ENCODE results near the gene RNF144A.

The RNF144A gene

DNA sequence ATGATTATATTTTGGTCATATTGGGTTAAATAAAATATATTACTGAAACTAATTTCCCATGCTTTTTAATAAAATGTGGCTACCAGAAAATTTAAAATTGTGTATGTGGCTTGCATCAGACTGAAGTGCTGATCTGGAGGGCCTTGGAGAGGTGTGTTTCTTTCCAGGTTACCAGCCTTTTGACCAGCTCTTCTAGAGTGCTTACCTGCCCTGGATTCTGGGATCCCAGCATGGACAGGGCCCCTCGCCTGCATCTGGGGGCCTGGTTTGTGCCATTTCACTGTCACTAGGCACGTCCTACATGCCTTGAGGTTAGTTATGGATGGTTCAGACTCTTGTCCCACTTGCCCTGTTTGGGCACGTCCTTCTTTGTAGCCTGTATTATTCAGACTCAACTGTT is 10.5 kb downstream of the RNF144A start:
- no peak overlapping the region for H3K4me3 ChIP-seq (ENCODE audit: low read length)
- no peak for DNase-seq (ENCODE audit: low read depth)
- TF ChIP-seq CTCF (IDR thresholded peaks at IDR 0.05; ENCODE audit: insufficient read depth, low read depth, low read length, missing control alignments) = no peak

DNA sequence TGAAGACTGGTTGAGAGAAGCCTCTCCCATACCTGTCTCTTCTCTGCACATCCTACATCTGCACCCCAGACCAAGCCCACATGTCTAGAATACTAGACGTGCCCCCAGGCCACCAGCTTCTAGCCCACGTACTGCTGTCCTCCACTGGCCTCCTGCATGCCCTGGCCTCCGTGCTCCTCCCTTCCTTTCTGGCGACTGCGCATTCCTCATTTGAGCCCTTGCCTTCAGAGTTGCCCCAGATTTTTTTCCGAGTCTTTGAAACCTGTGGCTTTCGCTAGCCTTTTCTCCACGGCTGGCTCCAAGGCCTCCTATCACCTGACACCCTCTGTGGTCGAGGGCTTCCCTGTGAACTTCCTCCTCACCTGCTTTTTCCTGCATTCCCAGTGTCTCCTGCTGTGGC is 11.2 kb downstream of the RNF144A start:
- H3K4me3 ChIP-seq (ENCODE audit: low read length) = no peak overlapping the region
- no peak for DNase-seq (ENCODE audit: low read depth)
- TF ChIP-seq CTCF (IDR thresholded peaks at IDR 0.05; ENCODE audit: insufficient read depth, low read depth, low read length, missing control alignments) = no peak

DNA sequence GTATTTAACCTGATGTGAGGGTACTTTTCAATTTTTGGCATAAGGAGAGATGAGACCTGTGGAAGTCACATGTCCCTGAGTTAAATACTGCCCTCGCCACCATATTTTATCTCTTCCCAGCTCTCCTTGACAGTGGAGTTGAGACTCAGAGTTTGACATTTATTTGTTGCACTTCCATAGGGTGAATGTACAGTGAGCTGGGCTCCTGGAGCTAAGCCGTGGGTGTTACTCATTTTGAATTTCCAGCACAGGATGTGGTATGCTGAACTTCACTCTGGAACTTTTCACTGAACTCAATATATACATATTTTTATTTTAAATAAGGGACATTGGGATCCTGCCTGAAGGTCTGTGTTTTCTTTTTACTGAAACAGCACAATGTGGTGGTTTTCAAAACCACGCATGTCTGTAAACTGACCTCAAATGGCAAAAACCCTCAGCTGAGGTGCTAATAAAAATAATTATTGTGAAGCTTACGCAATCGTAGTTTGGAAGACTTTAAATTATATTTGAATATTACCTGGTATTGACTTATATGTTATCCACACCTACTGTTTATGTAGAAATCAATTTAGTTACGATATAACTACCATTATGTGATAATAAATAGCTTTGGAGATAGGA is 12.1 kb downstream of the RNF144A start:
- DNase-seq (ENCODE audit: low read depth) = no peak
- no peak overlapping the region for H3K4me3 ChIP-seq (ENCODE audit: low read length)
- TF ChIP-seq CTCF (IDR thresholded peaks at IDR 0.05; ENCODE audit: insufficient read depth, low read depth, low read length, missing control alignments) = no peak

DNA sequence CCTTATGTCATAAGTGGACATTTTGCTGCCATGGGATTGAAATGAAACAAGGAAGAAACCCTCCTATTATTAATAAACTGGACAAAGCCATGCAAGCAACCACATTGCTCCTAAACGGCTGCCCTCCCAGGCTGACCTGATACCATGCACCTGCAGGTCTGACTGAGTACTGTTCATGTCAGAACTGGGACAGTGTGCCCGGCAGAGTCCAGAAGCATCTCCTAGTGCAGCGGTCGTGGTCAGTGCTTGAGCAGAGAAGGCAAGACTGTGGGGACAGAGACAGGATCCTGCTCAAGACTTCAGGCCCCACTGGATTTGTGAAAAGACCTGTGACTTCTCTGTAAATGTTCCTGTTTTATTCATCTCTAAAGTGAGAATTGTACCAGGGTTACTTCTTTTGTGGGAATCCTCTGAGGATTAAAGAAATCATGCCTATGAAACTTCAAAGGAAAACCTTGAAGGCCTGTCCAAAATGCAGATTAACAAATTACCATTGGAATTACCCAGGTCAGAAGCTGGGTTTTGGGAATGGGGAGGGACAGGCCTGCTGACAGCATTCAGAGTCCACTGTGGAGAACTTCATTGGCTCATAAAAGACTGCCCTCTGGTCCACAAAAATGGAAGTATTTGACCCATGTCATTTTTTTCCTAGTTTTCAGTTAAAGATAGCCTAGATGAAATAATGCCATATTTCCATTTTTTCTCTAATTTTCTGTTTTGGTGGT is 13.9 kb downstream of the RNF144A start:
- TF ChIP-seq CTCF (IDR thresholded peaks at IDR 0.05; ENCODE audit: insufficient read depth, low read depth, low read length, missing control alignments) = no peak
- no peak overlapping the region for H3K4me3 ChIP-seq (ENCODE audit: low read length)
- DNase-seq (ENCODE audit: low read depth) = no peak

DNA sequence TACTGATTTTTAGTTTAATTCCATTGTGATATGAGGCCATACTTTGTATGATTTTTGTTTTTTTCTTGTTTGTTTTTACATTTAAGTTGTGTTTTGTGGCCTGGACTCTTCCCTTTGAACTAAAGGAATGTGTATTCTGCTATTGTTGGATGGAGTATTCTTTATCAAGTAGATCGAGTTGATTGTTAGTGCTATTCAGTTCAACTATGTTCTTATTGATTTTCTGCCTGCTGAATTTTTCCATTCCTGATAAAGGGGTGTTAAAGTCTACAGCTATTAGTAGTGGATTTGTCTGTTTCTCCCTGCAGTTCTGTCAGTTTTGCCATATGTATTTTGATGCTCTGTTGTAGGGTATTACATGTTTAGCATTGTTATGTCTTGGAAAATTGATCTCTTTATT is 14.5 kb downstream of the RNF144A start:
- no peak for DNase-seq (ENCODE audit: low read depth)
- H3K4me3 ChIP-seq (ENCODE audit: low read length) = no peak overlapping the region
- TF ChIP-seq CTCF (IDR thresholded peaks at IDR 0.05; ENCODE audit: insufficient read depth, low read depth, low read length, missing control alignments) = no peak

- no peak for TF ChIP-seq CTCF (IDR thresholded peaks at IDR 0.05; ENCODE audit: insufficient read depth, low read depth, low read length, missing control alignments)
Measured at GRCh38 chr2:6932206-6932605, 15.0 kb downstream of the RNF144A start.

DNA sequence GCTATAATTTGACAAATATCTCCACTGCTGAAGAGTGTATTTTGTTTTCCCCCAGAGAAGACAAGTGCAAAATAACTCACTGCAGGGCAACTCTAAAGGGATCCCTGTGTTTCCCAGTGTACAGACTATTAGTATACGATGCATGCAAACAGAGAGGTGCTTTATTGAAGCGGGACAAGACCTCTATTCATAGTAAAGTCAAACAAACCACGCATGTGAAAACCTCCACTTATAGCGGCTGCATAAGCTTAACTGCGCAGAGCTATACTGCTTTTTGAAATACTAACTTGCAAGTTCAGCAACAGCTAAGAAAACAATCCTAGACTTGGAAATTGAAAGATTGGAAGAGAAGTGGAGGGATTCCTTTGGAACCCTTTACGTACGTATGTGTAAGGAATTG is 15.6 kb downstream of the RNF144A start:
- TF ChIP-seq CTCF (IDR thresholded peaks at IDR 0.05; ENCODE audit: insufficient read depth, low read depth, low read length, missing control alignments) = no peak
- no peak overlapping the region for H3K4me3 ChIP-seq (ENCODE audit: low read length)
- DNase-seq (ENCODE audit: low read depth) = no peak

More at GRCh38 chr2:6932206-6932605, 15.0 kb downstream of the RNF144A start:
- no peak for DNase-seq (ENCODE audit: low read depth)
- no peak overlapping the region for H3K4me3 ChIP-seq (ENCODE audit: low read length)
